Activated T-cell treated with anti-CD3 and anti-CD28 coated beads, Interleukin-2, amount 50 U/mL, for 72 hours (primary cell): Measurements from ENCODE around the gene EDDM13. TPM values are rescaled to one million over a fixed set of nuclear protein-coding genes. Genes with fewer than 3 reads are reported as not detected.
"Not testable (repeated sequence)": the region's sequence is repeated elsewhere in the genome, so short reads cannot be mapped to it uniquely, and the experiment has no call there.

ENCODE experiments used
- ATAC-seq, 2 donors: fragments of 150-1000 bp; cut with Tn5 transposase; replicated peaks in 1 of 2; 2 replicates each; pipeline ENCODE4 v1.10.0; 2021; ENCODE audit warnings: moderate library complexity in 2 of 2, mild to moderate bottlenecking in 1 of 2
- DNase-seq, 2 donors: peaks; one replicate each; pipeline ENCODE4 v3.0.0; 2021 to 2022; ENCODE audit warnings: mixed read lengths in 1 of 2
- H3K27ac Mint-ChIP-seq: one replicate; pipeline ENCODE4 v1.8.0; 2022; ENCODE audit warnings: mild to moderate bottlenecking, moderate library complexity, mixed read lengths
- H3K27me3 Mint-ChIP-seq: one replicate; pipeline ENCODE4 v1.8.0; 2022; ENCODE audit warnings: low read depth, mixed read lengths
- H3K36me3 Mint-ChIP-seq, 2 donors: one replicate each; pipeline ENCODE4 v1.8.0; 2022; ENCODE audit warnings: mixed read lengths in 2 of 2, mild to moderate bottlenecking in 1 of 2; ENCODE audit not compliant: insufficient read depth in 2 of 2
- H3K4me1 Mint-ChIP-seq: one replicate; pipeline ENCODE4 v1.8.0; 2022; ENCODE audit warnings: low read depth, mixed read lengths
- H3K4me3 Mint-ChIP-seq, 2 donors: one replicate each; pipeline ENCODE4 v1.8.0; 2022; ENCODE audit warnings: mild to moderate bottlenecking in 2 of 2, mixed read lengths in 2 of 2, moderate library complexity in 2 of 2
- H3K9me3 Mint-ChIP-seq, 2 donors: one replicate each; pipeline ENCODE4 v1.8.0; 2022; ENCODE audit warnings: mixed read lengths in 2 of 2
- total RNA-seq, 2 donors: library from RNA; stranded (reverse); gene quantifications; one replicate each; pipeline ENCODE4 v1.2.3, GENCODE V29; 2022

Gene EDDM13
- total RNA-seq, 2 donors from 2014 or later, result 0.67 TPM; not detected in 1

GRCh38 chr19:56301886-56302620, 29.5 kb downstream of the EDDM13 start:
- Mint-ChIP-seq H3K27me3 (no peaks in the 10 kb centered on the region), H3K4me3 (peak overlapping the region in 1 of 2 donors; percentile 6), H3K27ac (peak overlapping the region; percentile 14), H3K4me1 (peaks cover 11% of the 10 kb centered on the region), H3K36me3 (peaks cover 0 to 5% of the 10 kb centered on the region in 2 donors), H3K9me3 (peaks cover 0 to 2% of the 10 kb centered on the region in 2 donors)
- no peak for DNase-seq
- ATAC-seq, result no peak

GRCh38 chr19:56304243-56304642, 31.7 kb downstream of the EDDM13 start:
- no peak for DNase-seq
- H3K9me3 Mint-ChIP-seq, result peaks cover 0 to 2% of the 10 kb centered on the region in 2 donors
- H3K4me1 Mint-ChIP-seq, result peaks cover 11% of the 10 kb centered on the region
- peaks cover 1 to 5% of the 10 kb centered on the region in 2 donors for H3K36me3 Mint-ChIP-seq
- ATAC-seq, result no peak
- no peaks in the 10 kb centered on the region for H3K27me3 Mint-ChIP-seq
- H3K27ac Mint-ChIP-seq, result no peak overlapping the region
- no peak overlapping the region for H3K4me3 Mint-ChIP-seq

DNA sequence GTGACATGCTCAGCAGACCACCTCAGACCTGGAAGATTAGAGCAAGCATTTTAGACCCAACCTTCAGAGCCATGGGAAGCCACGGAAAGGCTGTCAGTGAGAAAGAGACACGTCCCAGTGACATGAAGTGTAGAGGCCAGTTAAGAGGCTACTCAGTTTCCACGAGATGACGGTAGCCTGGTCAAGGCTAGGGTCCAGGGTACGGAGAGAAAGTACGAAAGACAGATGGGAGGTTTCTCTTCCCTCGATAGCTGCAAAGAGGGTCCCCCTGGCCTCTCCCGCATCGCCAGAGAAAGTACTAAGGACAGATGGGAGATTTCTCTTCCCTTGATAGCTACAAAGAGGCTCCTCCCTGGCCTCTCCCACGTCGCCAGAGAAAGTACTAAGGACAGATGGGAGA, 33.5 kb downstream of the EDDM13 start:
- no peaks in the 10 kb centered on the region for H3K27me3 Mint-ChIP-seq

GRCh38 chr19:56307062-56307461, 34.5 kb downstream of the EDDM13 start:
- H3K27ac Mint-ChIP-seq, H3K4me3 Mint-ChIP-seq, H3K27me3 Mint-ChIP-seq, H3K4me1 Mint-ChIP-seq, H3K36me3 Mint-ChIP-seq, ATAC-seq, DNase-seq, H3K9me3 Mint-ChIP-seq: not testable (repeated sequence)

More for the DNA sequence above, 33.5 kb downstream of the EDDM13 start:
- H3K36me3 Mint-ChIP-seq, result peaks cover 1 to 5% of the 10 kb centered on the region in 2 donors
- ATAC-seq (no peak), DNase-seq (no peak)
- peaks cover 11% of the 10 kb centered on the region for H3K4me1 Mint-ChIP-seq
- H3K9me3 Mint-ChIP-seq, result peaks cover 0 to 2% of the 10 kb centered on the region in 2 donors
- H3K27ac Mint-ChIP-seq, result no peak overlapping the region
- H3K4me3 Mint-ChIP-seq, result no peak overlapping the region

DNA sequence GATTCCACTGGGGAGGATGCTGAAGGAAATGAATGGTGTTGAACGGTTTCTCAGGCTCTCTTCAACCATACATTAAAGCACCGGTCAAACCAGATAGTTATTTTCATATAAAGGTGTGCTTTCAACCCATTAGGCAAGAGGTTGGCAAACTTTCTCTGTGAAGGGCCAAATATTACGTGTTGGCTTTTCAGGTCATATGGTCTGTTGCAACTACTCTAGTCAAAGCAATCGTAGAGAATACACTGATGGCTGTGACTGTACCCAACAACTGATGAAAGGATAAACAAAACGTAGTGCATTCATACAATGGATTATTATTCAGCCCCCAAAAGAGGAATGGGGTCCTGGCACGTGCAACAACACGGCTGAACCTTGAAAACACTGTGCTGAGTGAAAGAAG, 36.2 kb downstream of the EDDM13 start:
- Mint-ChIP-seq H3K4me1 (peaks cover 22% of the 10 kb centered on the region), H3K4me3 (no peak overlapping the region), H3K27ac (no peak overlapping the region), H3K36me3 (peaks cover 6 to 9% of the 10 kb centered on the region in 2 donors), H3K27me3 (no peaks in the 10 kb centered on the region), H3K9me3 (peaks cover 0 to 2% of the 10 kb centered on the region in 2 donors)
- ATAC-seq (no peak), DNase-seq (no peak)

GRCh38 chr19:56309511-56310185, 37.1 kb downstream of the EDDM13 start:
- H3K4me3 Mint-ChIP-seq, result no peak overlapping the region
- peak; percentile 34 to 53 for ATAC-seq
- no peak overlapping the region for H3K27ac Mint-ChIP-seq
- H3K27me3 Mint-ChIP-seq, result no peaks in the 10 kb centered on the region
- DNase-seq, result peak; percentile 69 to 76
- H3K4me1 Mint-ChIP-seq, result peaks cover 27% of the 10 kb centered on the region
- peaks cover 0 to 2% of the 10 kb centered on the region in 2 donors for H3K9me3 Mint-ChIP-seq
- H3K36me3 Mint-ChIP-seq, result peaks cover 6 to 10% of the 10 kb centered on the region in 2 donors

- ATAC-seq (no peak), DNase-seq (no peak)
- Mint-ChIP-seq H3K4me1 (peaks cover 28% of the 10 kb centered on the region), H3K27me3 (no peaks in the 10 kb centered on the region), H3K9me3 (peaks cover 0 to 2% of the 10 kb centered on the region in 2 donors), H3K27ac (no peak overlapping the region), H3K36me3 (peaks cover 6 to 10% of the 10 kb centered on the region in 2 donors), H3K4me3 (no peak overlapping the region)
Observed at GRCh38 chr19:56310462-56310861, 37.9 kb downstream of the EDDM13 start.

GRCh38 chr19:56312342-56312741, 39.8 kb downstream of the EDDM13 start:
- no peak overlapping the region for H3K27ac Mint-ChIP-seq
- H3K36me3 Mint-ChIP-seq, result peaks cover 6 to 10% of the 10 kb centered on the region in 2 donors
- ATAC-seq (no peak), DNase-seq (no peak)
- peaks cover 0 to 2% of the 10 kb centered on the region in 2 donors for H3K9me3 Mint-ChIP-seq
- H3K4me3 Mint-ChIP-seq, result peak overlapping the region; percentile 5 to 32
- no peaks in the 10 kb centered on the region for H3K27me3 Mint-ChIP-seq
- peaks cover 37% of the 10 kb centered on the region for H3K4me1 Mint-ChIP-seq

- Mint-ChIP-seq H3K36me3 (peaks cover 6 to 10% of the 10 kb centered on the region in 2 donors), H3K4me1 (peaks cover 37% of the 10 kb centered on the region), H3K27me3 (no peaks in the 10 kb centered on the region), H3K27ac (peak overlapping the region; percentile 95), H3K9me3 (peaks cover 0 to 2% of the 10 kb centered on the region in 2 donors), H3K4me3 (peak overlapping the region; percentile 90 to 93)
- ATAC-seq, result no peak
- DNase-seq, result no peak
Observed at GRCh38 chr19:56312787-56313657, 40.5 kb downstream of the EDDM13 start.

GRCh38 chr19:56314018-56314380, 41.5 kb downstream of the EDDM13 start:
- Mint-ChIP-seq H3K27me3 (no peaks in the 10 kb centered on the region), H3K27ac (peak overlapping the region; percentile 95), H3K4me3 (peak overlapping the region; percentile 90 to 93), H3K9me3 (peaks cover 0 to 2% of the 10 kb centered on the region in 2 donors), H3K4me1 (peaks cover 37% of the 10 kb centered on the region), H3K36me3 (peaks cover 6 to 9% of the 10 kb centered on the region in 2 donors)
- ATAC-seq (no peak), DNase-seq (peak in 1 of 2 donors; percentile 8)

DNA sequence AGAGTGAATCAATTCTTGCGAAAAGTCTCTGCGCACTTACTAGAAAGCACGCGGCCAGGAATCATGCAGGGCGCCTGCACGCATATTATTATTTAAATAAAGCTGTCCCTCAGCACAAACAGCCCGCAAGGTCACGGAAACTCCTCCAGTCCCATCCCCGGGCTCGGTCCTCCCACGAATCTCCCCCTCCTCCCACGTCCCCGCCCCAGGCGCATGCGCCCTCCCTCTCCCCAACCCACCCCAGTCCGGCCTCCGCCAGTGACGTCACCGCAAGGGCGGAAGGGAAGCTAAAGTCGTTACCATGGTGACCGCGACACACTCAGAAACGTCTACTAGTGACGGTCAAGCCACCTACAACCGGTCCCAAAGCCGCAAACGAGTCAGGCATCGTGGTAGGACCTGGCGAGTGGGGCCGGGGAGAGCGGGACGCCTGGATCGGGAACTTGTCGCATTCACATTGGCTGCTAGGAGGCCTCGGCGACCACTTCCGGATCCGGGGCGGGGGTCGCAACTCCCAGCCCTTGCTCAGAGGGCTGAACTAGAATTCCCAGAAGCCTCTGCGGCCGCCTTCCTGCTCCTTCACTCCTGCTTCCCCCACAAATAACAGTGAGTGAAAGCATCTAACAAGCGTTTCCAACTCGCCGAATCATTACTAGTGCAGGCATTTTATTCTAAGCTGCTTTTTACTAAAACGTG, 42.0 kb downstream of the EDDM13 start, which contains the start of gene ZSCAN5A:
Gene ZSCAN5A, minus strand, starts transcription at position 459 of the 696 bp plus-strand sequence. CDS start 89,793 bp downstream, outside the sequence.
- ATAC-seq (peak; percentile 86 to 88), DNase-seq (peak; percentile 95 to 96)
- H3K4me3 Mint-ChIP-seq, result peak within 1 kb of the TSS; percentile 90 to 93
- H3K36me3 Mint-ChIP-seq, result peaks cover 6 to 9% of the 10 kb centered on the region in 2 donors
- H3K27ac Mint-ChIP-seq, result peak within 1 kb of the TSS; percentile 95
- H3K27me3 Mint-ChIP-seq, result no peaks in the 10 kb centered on the region
- peaks cover 37% of the 10 kb centered on the region for H3K4me1 Mint-ChIP-seq
- peaks cover 0 to 2% of the 10 kb centered on the region in 2 donors for H3K9me3 Mint-ChIP-seq
